Liver (tissue), 3 donors: ENCODE results near the gene PEAK3.

Experiments
- ATF3 ChIP-seq: IDR thresholded peaks from 2 replicates; pipeline ENCODE4 v1.6.1; 2016; ENCODE audit warnings: antibody characterized with exemption
- EGR1 ChIP-seq, 2 donors: IDR thresholded peaks; 2 replicates each; pipeline ENCODE4 v1.6.1; 2016 to 2018; ENCODE audit warnings: antibody characterized with exemption in 2 of 2, low read depth in 2 of 2
- FOXA1 ChIP-seq: IDR thresholded peaks from 2 replicates; pipeline ENCODE4 v1.6.1; 2016; ENCODE audit warnings: antibody characterized with exemption
- GABPA ChIP-seq, 2 donors: IDR thresholded peaks in 1 of 2; conservative IDR thresholded peaks in 1 of 2; 2 replicates each; pipeline ENCODE4 v1.6.1; 2016; ENCODE audit warnings: antibody characterized with exemption in 2 of 2, mild to moderate bottlenecking in 1 of 2, moderate library complexity in 1 of 2
- HNF4A ChIP-seq, 2 donors: conservative IDR thresholded peaks; 2 replicates each; pipeline ENCODE4 v1.6.1; 2016; ENCODE audit warnings: antibody characterized with exemption in 2 of 2, mild to moderate bottlenecking in 2 of 2
- HNF4G ChIP-seq: IDR thresholded peaks from 2 replicates; pipeline ENCODE4 v1.6.1; 2016; ENCODE audit warnings: antibody characterized with exemption
- JUND ChIP-seq, 2 donors: IDR thresholded peaks; 2 replicates each; pipeline ENCODE4 v1.6.1; 2016; ENCODE audit warnings: antibody characterized with exemption in 2 of 2
- MAX ChIP-seq: IDR thresholded peaks from 2 replicates; pipeline ENCODE4 v1.6.1; 2016; ENCODE audit warnings: antibody characterized with exemption
- RAD21 ChIP-seq, 2 donors: IDR thresholded peaks; 2 replicates each; pipeline ENCODE4 v1.6.1; 2016; ENCODE audit warnings: antibody characterized with exemption in 2 of 2, mild to moderate bottlenecking in 2 of 2
- REST ChIP-seq: IDR thresholded peaks from 2 replicates; pipeline ENCODE4 v1.6.1; 2016; ENCODE audit warnings: antibody characterized with exemption, mild to moderate bottlenecking
- TAF1 ChIP-seq: conservative IDR thresholded peaks from 2 replicates; pipeline ENCODE4 v1.6.1; 2016; ENCODE audit warnings: antibody characterized with exemption, mild to moderate bottlenecking
- ZBTB33 ChIP-seq: IDR thresholded peaks from 2 replicates; pipeline ENCODE4 v1.6.1; 2016; ENCODE audit warnings: antibody characterized with exemption
- TF ChIP-seq, protein P1 (sequence below): fragments of 150-350 bp; IDR thresholded peaks from 2 replicates; pipeline ENCODE4 v1.5.1; 2017; ENCODE audit warnings: improper control_type of control experiment, low read depth, low read length; ENCODE audit not compliant: missing input control
- donor health status: healthy.
- donor health status: healthy.

- TF ChIP-seq, protein P1, sequence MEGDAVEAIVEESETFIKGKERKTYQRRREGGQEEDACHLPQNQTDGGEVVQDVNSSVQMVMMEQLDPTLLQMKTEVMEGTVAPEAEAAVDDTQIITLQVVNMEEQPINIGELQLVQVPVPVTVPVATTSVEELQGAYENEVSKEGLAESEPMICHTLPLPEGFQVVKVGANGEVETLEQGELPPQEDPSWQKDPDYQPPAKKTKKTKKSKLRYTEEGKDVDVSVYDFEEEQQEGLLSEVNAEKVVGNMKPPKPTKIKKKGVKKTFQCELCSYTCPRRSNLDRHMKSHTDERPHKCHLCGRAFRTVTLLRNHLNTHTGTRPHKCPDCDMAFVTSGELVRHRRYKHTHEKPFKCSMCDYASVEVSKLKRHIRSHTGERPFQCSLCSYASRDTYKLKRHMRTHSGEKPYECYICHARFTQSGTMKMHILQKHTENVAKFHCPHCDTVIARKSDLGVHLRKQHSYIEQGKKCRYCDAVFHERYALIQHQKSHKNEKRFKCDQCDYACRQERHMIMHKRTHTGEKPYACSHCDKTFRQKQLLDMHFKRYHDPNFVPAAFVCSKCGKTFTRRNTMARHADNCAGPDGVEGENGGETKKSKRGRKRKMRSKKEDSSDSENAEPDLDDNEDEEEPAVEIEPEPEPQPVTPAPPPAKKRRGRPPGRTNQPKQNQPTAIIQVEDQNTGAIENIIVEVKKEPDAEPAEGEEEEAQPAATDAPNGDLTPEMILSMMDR = no peak
- TF ChIP-seq TAF1 = no peak
- no peak for TF ChIP-seq ATF3
- peak in 1 of 2 donors; percentile 27 for TF ChIP-seq RAD21 (IDR thresholded peaks at IDR 0.05)
- no peak for TF ChIP-seq EGR1 (IDR thresholded peaks at IDR 0.05; ENCODE audit: low read depth in 2 of 2)
- TF ChIP-seq GABPA (IDR thresholded peaks at IDR 0.05 in 1 of 2, conservative IDR thresholded peaks at IDR 0.05 in 1 of 2) = no peak
- no peak for TF ChIP-seq MAX
- TF ChIP-seq REST = no peak
- TF ChIP-seq ZBTB33 = no peak
- TF ChIP-seq FOXA1 = no peak
- TF ChIP-seq HNF4A (conservative IDR thresholded peaks at IDR 0.05) = peak; percentile 85 to 88
- peak; percentile 63 for TF ChIP-seq HNF4G
- no peak for TF ChIP-seq JUND (IDR thresholded peaks at IDR 0.05)
Observed at GRCh38 chr19:2242092-2242537, 39.9 kb downstream of the PEAK3 start.
